ENCODE data around the gene LRRK1. TPM values are rescaled to one million over a fixed set of nuclear protein-coding genes. Genes with fewer than 3 reads are reported as not detected.

Gene LRRK1
- polyA plus RNA-seq, 1 experiment, result 16.9 TPM

GRCh38 chr15:101065570-101066221 is 146.5 kb downstream of the LRRK1 start:
- Histone ChIP-seq H3K27me3 (ENCODE audit: control insufficient read depth, insufficient read depth, low read length) (no peaks in the 10 kb centered on the region), H3K36me3 (ENCODE audit: control insufficient read depth, insufficient read depth, low read length) (peaks cover 13% of the 10 kb centered on the region), H3K4me3 (ENCODE audit: low read depth, low read length) (no peak overlapping the region)
- ChIA-PET CTCF (interaction anchor here (0.6 to 1.4 kb wide), 2 partner anchors 39 to 193 kb away, joined by 3 read pairs; no protein-coding TSS in a partner anchor), POLR2A (no interaction called here)
- TF ChIP-seq, protein P1, sequence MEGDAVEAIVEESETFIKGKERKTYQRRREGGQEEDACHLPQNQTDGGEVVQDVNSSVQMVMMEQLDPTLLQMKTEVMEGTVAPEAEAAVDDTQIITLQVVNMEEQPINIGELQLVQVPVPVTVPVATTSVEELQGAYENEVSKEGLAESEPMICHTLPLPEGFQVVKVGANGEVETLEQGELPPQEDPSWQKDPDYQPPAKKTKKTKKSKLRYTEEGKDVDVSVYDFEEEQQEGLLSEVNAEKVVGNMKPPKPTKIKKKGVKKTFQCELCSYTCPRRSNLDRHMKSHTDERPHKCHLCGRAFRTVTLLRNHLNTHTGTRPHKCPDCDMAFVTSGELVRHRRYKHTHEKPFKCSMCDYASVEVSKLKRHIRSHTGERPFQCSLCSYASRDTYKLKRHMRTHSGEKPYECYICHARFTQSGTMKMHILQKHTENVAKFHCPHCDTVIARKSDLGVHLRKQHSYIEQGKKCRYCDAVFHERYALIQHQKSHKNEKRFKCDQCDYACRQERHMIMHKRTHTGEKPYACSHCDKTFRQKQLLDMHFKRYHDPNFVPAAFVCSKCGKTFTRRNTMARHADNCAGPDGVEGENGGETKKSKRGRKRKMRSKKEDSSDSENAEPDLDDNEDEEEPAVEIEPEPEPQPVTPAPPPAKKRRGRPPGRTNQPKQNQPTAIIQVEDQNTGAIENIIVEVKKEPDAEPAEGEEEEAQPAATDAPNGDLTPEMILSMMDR (IDR thresholded peaks at IDR 0.05; ENCODE audit: insufficient read depth, low read depth, low read length), result no peak
- DNase-seq (ENCODE audit: low read depth), result no peak

GRCh38 chr15:101066501-101067408 is 147.6 kb downstream of the LRRK1 start:
- TF ChIP-seq, protein P1 (IDR thresholded peaks at IDR 0.05; ENCODE audit: insufficient read depth, low read depth, low read length), result no peak
- DNase-seq (ENCODE audit: low read depth), result no peak
- CTCF ChIA-PET, result interaction anchor here (0.6 kb wide), 2 partner anchors 18 to 38 kb away, joined by 3 read pairs; no protein-coding TSS in a partner anchor

GRCh38 chr15:101067660-101068522 is 148.7 kb downstream of the LRRK1 start:
- Histone ChIP-seq H3K27me3 (ENCODE audit: control insufficient read depth, insufficient read depth, low read length) (no peaks in the 10 kb centered on the region), H3K4me3 (ENCODE audit: low read depth, low read length) (no peak overlapping the region), H3K36me3 (ENCODE audit: control insufficient read depth, insufficient read depth, low read length) (peaks cover 13% of the 10 kb centered on the region)
- DNase-seq (ENCODE audit: low read depth), result no peak
- TF ChIP-seq, protein P1 (IDR thresholded peaks at IDR 0.05; ENCODE audit: insufficient read depth, low read depth, low read length), result no peak
- POLR2A ChIA-PET, result no interaction called here
- CTCF ChIA-PET, result interaction anchor here (1.0 to 1.6 kb wide), 3 partner anchors 52 to 190 kb away, joined by 3 to 4 read pairs (median 3); no protein-coding TSS in a partner anchor

More at GRCh38 chr15:101066501-101067408, 147.6 kb downstream of the LRRK1 start:
- Histone ChIP-seq H3K4me3 (ENCODE audit: low read depth, low read length) (no peak overlapping the region), H3K27me3 (ENCODE audit: control insufficient read depth, insufficient read depth, low read length) (no peaks in the 10 kb centered on the region), H3K36me3 (ENCODE audit: control insufficient read depth, insufficient read depth, low read length) (peaks cover 12% of the 10 kb centered on the region)
- POLR2A ChIA-PET, result no interaction called here

DNA sequence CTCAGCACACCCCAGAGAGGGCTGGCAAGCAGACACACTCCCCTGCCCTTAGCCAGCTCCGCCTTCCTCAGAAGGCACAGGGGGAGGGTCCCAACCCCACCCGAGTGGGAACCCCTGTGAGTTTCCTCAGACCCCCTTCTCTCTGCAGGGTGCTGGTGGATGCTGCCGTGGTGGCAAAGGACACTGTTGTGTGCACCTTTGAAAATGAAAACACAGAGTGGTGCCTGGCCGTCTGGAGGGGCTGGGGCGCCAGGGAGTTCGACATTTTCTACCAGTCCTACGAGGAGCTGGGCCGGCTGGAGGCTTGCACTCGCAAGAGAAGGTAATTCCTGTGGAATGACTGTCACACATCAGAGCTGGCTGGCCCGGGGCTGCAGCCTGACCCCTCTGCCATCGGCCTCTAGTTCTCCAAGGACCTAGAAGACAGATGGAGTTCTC is 149.4 kb downstream of the LRRK1 start:
- Histone ChIP-seq H3K36me3 (ENCODE audit: control insufficient read depth, insufficient read depth, low read length) (peaks cover 9% of the 10 kb centered on the region), H3K27me3 (ENCODE audit: control insufficient read depth, insufficient read depth, low read length) (no peaks in the 10 kb centered on the region), H3K4me3 (ENCODE audit: low read depth, low read length) (no peak overlapping the region)
- no peak for DNase-seq (ENCODE audit: low read depth)
- TF ChIP-seq, protein P1 (IDR thresholded peaks at IDR 0.05; ENCODE audit: insufficient read depth, low read depth, low read length), result no peak
- POLR2A ChIA-PET, result no interaction called here
- CTCF ChIA-PET, result interaction anchor here (1.0 to 1.6 kb wide), 5 partner anchors 44 to 190 kb away, joined by 3 to 4 read pairs (median 3); no protein-coding TSS in a partner anchor

Data from BJ (cell line).